ENCODE measurements around the gene TMEM92. TPM values are rescaled to one million over a fixed set of nuclear protein-coding genes. Genes with fewer than 3 reads are reported as not detected.

Gene TMEM92
- total and polyA plus RNA-seq, 12 donors, result 0.06 to 0.13 TPM; not detected in 10

- H3K4me3 ChIP-seq, result no peak overlapping the region
- 39 to 50% (median 48%) methylated on average over 9 of the region's 9 CpGs for WGBS, 4 donors
- peaks cover 9% of the 10 kb centered on the region for H3K27me3 ChIP-seq
- H3K36me3 ChIP-seq (replicated peaks in 1 of 2), result no peaks in the 10 kb centered on the region
- intact Hi-C loops (cut with DNase I), result no loop called here
- no peaks in the 10 kb centered on the region for H3K4me1 ChIP-seq (replicated peaks in 1 of 2)
- no peak for DNase-seq
- no peak overlapping the region for H3K27ac ChIP-seq
- no peak for TF ChIP-seq POLR2A (IDR thresholded peaks at IDR 0.05)
- TF ChIP-seq CTCF (IDR thresholded peaks at IDR 0.05), result no peak
- H3K9me3 ChIP-seq (replicated peaks in 1 of 3), result peaks cover 0 to 4% (median 0%) of the 10 kb centered on the region in 3 donors
These were observed 35.5 kb upstream of the TMEM92 start for GRCh38 chr17:50238601-50239280.

- no peaks in the 10 kb centered on the region for H3K4me1 ChIP-seq (replicated peaks in 1 of 2)
- H3K27me3 ChIP-seq, result peaks cover 9% of the 10 kb centered on the region
- WGBS, 4 donors, result 34 to 47% (median 39%) methylated on average over 4 of the region's 4 CpGs
- no peak overlapping the region for H3K27ac ChIP-seq
- intact Hi-C loops (cut with DNase I), result no loop called here
- DNase-seq, result no peak
- no peak for TF ChIP-seq POLR2A (IDR thresholded peaks at IDR 0.05)
- TF ChIP-seq CTCF (IDR thresholded peaks at IDR 0.05), result no peak
- H3K4me3 ChIP-seq, result no peak overlapping the region
- H3K36me3 ChIP-seq (replicated peaks in 1 of 2), result no peaks in the 10 kb centered on the region
- H3K9me3 ChIP-seq (replicated peaks in 1 of 3), result peaks cover 0 to 2% (median 0%) of the 10 kb centered on the region in 3 donors
These were observed 34.3 kb upstream of the TMEM92 start for GRCh38 chr17:50239937-50240336.

GRCh38 chr17:50240851-50241250, 33.4 kb upstream of the TMEM92 start:
- no peak for DNase-seq

GRCh38 chr17:50241431-50241830, 32.8 kb upstream of the TMEM92 start:
- 71 to 76% (median 73%) methylated on average over 5 of the region's 5 CpGs for WGBS, 4 donors
- Histone ChIP-seq H3K27me3 (peaks cover 9% of the 10 kb centered on the region), H3K27ac (no peak overlapping the region), H3K4me1 (replicated peaks in 1 of 2) (no peaks in the 10 kb centered on the region), H3K4me3 (no peak overlapping the region), H3K9me3 (replicated peaks in 1 of 3) (no peaks in the 10 kb centered on the region), H3K36me3 (replicated peaks in 1 of 2) (no peaks in the 10 kb centered on the region)
- TF ChIP-seq CTCF (IDR thresholded peaks at IDR 0.05), result no peak
- TF ChIP-seq POLR2A (IDR thresholded peaks at IDR 0.05), result no peak
- no peak for DNase-seq
- intact Hi-C loops (cut with DNase I), result no loop called here

More at GRCh38 chr17:50240851-50241250, 33.4 kb upstream of the TMEM92 start:
- intact Hi-C loops (cut with DNase I), result no loop called here
- H3K36me3 ChIP-seq (replicated peaks in 1 of 2), result no peaks in the 10 kb centered on the region
- H3K4me1 ChIP-seq (replicated peaks in 1 of 2), result no peaks in the 10 kb centered on the region
- TF ChIP-seq POLR2A (IDR thresholded peaks at IDR 0.05), result no peak
- no peak for TF ChIP-seq CTCF (IDR thresholded peaks at IDR 0.05)
- H3K9me3 ChIP-seq (replicated peaks in 1 of 3), result no peaks in the 10 kb centered on the region
- H3K27ac ChIP-seq, result no peak overlapping the region
- H3K4me3 ChIP-seq, result no peak overlapping the region
- 89 to 100% (median 93%) methylated on average over 1 of the region's 1 CpG for WGBS, 4 donors
- H3K27me3 ChIP-seq, result peaks cover 9% of the 10 kb centered on the region

Data from adrenal gland (tissue), 12 donors.